NOMO-1 treated with dmso at 0.1 percent for 144 hours (cell line): ENCODE results near the gene CBX4.
A peak's percentile ranks its signal among the peaks of the same experiment; 100 is the strongest.
"Not testable (repeated sequence)": the region's sequence is repeated elsewhere in the genome, so short reads cannot be mapped to it uniquely, and the experiment has no call there.

Source experiments
- DNase-seq: peaks from one replicate; lab custom pipeline; 2025; ENCODE audit not compliant: unreplicated experiment; lab: John Stamatoyannopoulos, UW

CBX4 gene

GRCh38 chr17:79861413-79862216, 22.4 kb upstream of the CBX4 start:
- no peak for DNase-seq

GRCh38 chr17:79859676-79860615, 20.7 kb upstream of the CBX4 start:
- no peak for DNase-seq

GRCh38 chr17:79857095-79857494, 17.9 kb upstream of the CBX4 start:
- no peak for DNase-seq

GRCh38 chr17:79855331-79856124, 16.3 kb upstream of the CBX4 start:
- no peak for DNase-seq

GRCh38 chr17:79854080-79855060, 15.1 kb upstream of the CBX4 start:
- DNase-seq = no peak

GRCh38 chr17:79853168-79853567, 13.9 kb upstream of the CBX4 start:
- DNase-seq = not testable (repeated sequence)

GRCh38 chr17:79852748-79853147, 13.5 kb upstream of the CBX4 start:
- no peak for DNase-seq

- DNase-seq = no peak
These were observed 12.2 kb upstream of the CBX4 start for GRCh38 chr17:79851461-79851817.

GRCh38 chr17:79850571-79851460, 11.6 kb upstream of the CBX4 start:
- DNase-seq = no peak

- DNase-seq = no peak
These were observed 10.7 kb upstream of the CBX4 start for GRCh38 chr17:79849953-79850352.

GRCh38 chr17:79848370-79848766, 9.1 kb upstream of the CBX4 start:
- no peak for DNase-seq

- no peak for DNase-seq
These were observed 8.6 kb upstream of the CBX4 start for GRCh38 chr17:79847698-79848369.

GRCh38 chr17:79845601-79845949, 6.3 kb upstream of the CBX4 start:
- DNase-seq = peak; percentile 50

- no peak for DNase-seq
These were observed 5.8 kb upstream of the CBX4 start for GRCh38 chr17:79844869-79845600.

GRCh38 chr17:79843816-79844800, 4.9 kb upstream of the CBX4 start:
- DNase-seq = no peak

GRCh38 chr17:79843474-79843815, 4.2 kb upstream of the CBX4 start:
- DNase-seq = no peak
